Lung (tissue), 12 donors: Measurements from ENCODE around the gene ADAMTS8. TPM values are rescaled to one million over a fixed set of nuclear protein-coding genes. Genes with fewer than 3 reads are reported as not detected.
A peak's percentile ranks its signal among the peaks of the same experiment; 100 is the strongest.

ENCODE experiments used
- ATAC-seq: fragments of 200-7000 bp; cut with Tn5 transposase; one replicate; pipeline ENCODE4 v1.9.1; 2020; ENCODE audit warnings: moderate number of reproducible peaks; ENCODE audit not compliant: insufficient read depth, low FRiP score
- DNase-seq, 3 donors: peaks; one replicate each; pipeline ENCODE4 v3.0.0-alpha.2; 2013 to 2017
- H3K27ac ChIP-seq, 2 donors: one replicate each; pipeline ENCODE4 v1.5.1; 2013; ENCODE audit warnings: mild to moderate bottlenecking in 2 of 2, moderate library complexity in 2 of 2, control low read depth in 1 of 2, inconsistent platforms in 1 of 2, low read depth in 1 of 2, low read length in 1 of 2
- H3K27me3 ChIP-seq, 3 donors: one replicate each; pipeline ENCODE4 v1.5.1; 2013; ENCODE audit warnings: low read length in 2 of 3; ENCODE audit not compliant: control insufficient read depth in 3 of 3, insufficient read depth in 3 of 3
- H3K36me3 ChIP-seq, 4 donors: one replicate each; pipeline ENCODE4 v1.5.1; 2013; ENCODE audit warnings: low read length in 4 of 4, mild to moderate bottlenecking in 1 of 4, moderate library complexity in 1 of 4; ENCODE audit not compliant: control insufficient read depth in 4 of 4, insufficient read depth in 4 of 4
- H3K4me1 ChIP-seq, 5 donors: one replicate each; pipeline ENCODE4 v1.5.1; 2013; ENCODE audit warnings: low read length in 5 of 5, mild to moderate bottlenecking in 2 of 5, moderate library complexity in 1 of 5; ENCODE audit not compliant: control insufficient read depth in 5 of 5, insufficient read depth in 5 of 5
- H3K4me3 ChIP-seq: one replicate; pipeline ENCODE4 v1.5.1; 2013; ENCODE audit warnings: mild to moderate bottlenecking, control low read depth, moderate library complexity
- H3K9ac ChIP-seq, 2 donors: one replicate each; pipeline ENCODE4 v1.5.1; 2013; ENCODE audit warnings: low read length in 2 of 2, control low read depth in 1 of 2; ENCODE audit not compliant: insufficient read depth in 1 of 2
- H3K9me3 ChIP-seq, 4 donors: one replicate each; pipeline ENCODE4 v1.5.1; 2013; ENCODE audit warnings: low read length in 3 of 4, mild to moderate bottlenecking in 1 of 4, moderate library complexity in 1 of 4; ENCODE audit not compliant: control insufficient read depth in 4 of 4, insufficient read depth in 3 of 4
- CTCF ChIP-seq: IDR thresholded peaks from 2 replicates; pipeline ENCODE4 v1.5.1; 2012; ENCODE audit warnings: mild to moderate bottlenecking; ENCODE audit errors: control extremely low read depth, extremely low read depth
- WGBS, 2 donors: extraction: QIAGEN DNeasy Blood & Tissue Kit; methylation state at CpG; one replicate each; pipeline ENCODE4 v1.1.7; 2013; 5-methylcytosine and 5-hydroxymethylcytosine counted together
- polyA plus RNA-seq, 2 donors: library from polyadenylated mRNA; stranded (reverse); fragments of 200-250 nt; gene quantifications; one replicate each; pipeline ENCODE4 v1.2.1, GENCODE V29; 2013
- total RNA-seq, 2 donors: library from RNA; depleted of rRNA in 1 of 2; stranded (reverse); fragments of >200 nt in 1 of 2; gene quantifications; one replicate each; pipeline ENCODE4 v1.2.1, GENCODE V29; 2014 to 2021
- donor health status: control.
- donor health status: control.
- donor health status: Bipolar disorder and iron deficiency.
- donor health status: healthy.
- donor health status: DM: yes; HTN: yes; CAD: no.

The ADAMTS8 gene
- total and polyA plus RNA-seq, 4 donors, result 11.3 to 47.7 (median 22.1) TPM

DNA sequence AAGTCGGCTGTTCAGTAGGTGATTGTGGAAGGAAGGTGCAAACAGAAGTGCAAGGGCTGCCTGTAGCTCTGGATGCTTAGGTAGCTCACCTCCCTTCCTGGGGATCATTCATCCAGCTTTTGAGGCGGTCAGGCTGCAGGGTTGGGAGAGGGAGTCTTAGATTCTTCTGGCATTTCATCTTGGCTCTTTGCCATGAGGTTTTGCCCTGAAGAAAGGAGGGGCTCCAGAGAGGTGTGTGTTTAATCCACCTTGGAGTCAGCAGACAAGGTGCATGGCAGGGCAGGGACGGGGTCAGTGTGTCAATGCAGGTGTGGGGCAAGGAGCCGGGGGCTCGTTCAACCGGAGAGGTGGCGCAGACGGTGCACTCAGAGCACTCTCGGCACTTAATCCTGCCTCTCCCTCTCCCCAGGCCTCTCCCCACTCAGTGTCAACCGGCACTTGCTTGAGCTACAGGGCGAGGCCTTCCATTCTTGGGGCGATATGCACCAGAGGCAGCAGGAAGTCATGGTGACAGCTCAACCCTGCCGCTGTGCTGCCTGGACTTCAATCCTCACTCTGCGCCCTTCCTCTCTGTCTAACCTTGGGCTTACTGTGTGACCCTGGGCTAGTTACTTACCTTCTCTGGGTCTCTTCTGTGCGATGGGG is 27.2 kb upstream of the ADAMTS8 start:
- no peaks in the 10 kb centered on the region for H3K27me3 ChIP-seq
- H3K36me3 ChIP-seq, result peaks cover 0 to 41% (median 10%) of the 10 kb centered on the region in 4 donors
- 66 to 79% methylated on average over 15 of the region's 15 CpGs for WGBS, 2 donors
- H3K9me3 ChIP-seq, result no peaks in the 10 kb centered on the region
- no peak for ATAC-seq
- TF ChIP-seq CTCF, result no peak
- peak overlapping the region in 1 of 2 donors; percentile 17 for H3K27ac ChIP-seq
- peak overlapping the region in 1 of 2 donors; percentile 11 for H3K9ac ChIP-seq
- H3K4me1 ChIP-seq, result peaks cover 0 to 69% (median 21%) of the 10 kb centered on the region in 5 donors
- H3K4me3 ChIP-seq, result no peak overlapping the region
- peak in 1 of 3 donors; percentile 29 for DNase-seq

GRCh38 chr11:130454491-130455252 is 26.3 kb upstream of the ADAMTS8 start:
- no peak for ATAC-seq
- H3K4me3 ChIP-seq, result no peak overlapping the region
- H3K4me1 ChIP-seq, result peaks cover 0 to 69% (median 21%) of the 10 kb centered on the region in 5 donors
- H3K9ac ChIP-seq, result no peak overlapping the region
- peak in 2 of 3 donors; percentile 76 to 78 for DNase-seq
- no peaks in the 10 kb centered on the region for H3K9me3 ChIP-seq
- no peaks in the 10 kb centered on the region for H3K27me3 ChIP-seq
- 65 to 73% methylated on average over 12 of the region's 12 CpGs for WGBS, 2 donors
- H3K27ac ChIP-seq, result peak overlapping the region in 1 of 2 donors; percentile 54
- peaks cover 0 to 44% (median 8%) of the 10 kb centered on the region in 4 donors for H3K36me3 ChIP-seq
- no peak for TF ChIP-seq CTCF

GRCh38 chr11:130452940-130453339 is 24.5 kb upstream of the ADAMTS8 start:
- no peak overlapping the region for H3K4me3 ChIP-seq

More at GRCh38 chr11:130452940-130453339, 24.5 kb upstream of the ADAMTS8 start:
- peaks cover 8 to 67% (median 21%) of the 10 kb centered on the region in 5 donors for H3K4me1 ChIP-seq
- peak overlapping the region in 1 of 2 donors; percentile 62 for H3K27ac ChIP-seq
- H3K36me3 ChIP-seq, result peaks cover 0 to 43% (median 6%) of the 10 kb centered on the region in 4 donors
- H3K9me3 ChIP-seq, result no peaks in the 10 kb centered on the region
- TF ChIP-seq CTCF, result no peak
- H3K9ac ChIP-seq, result no peak overlapping the region
- peak in 2 of 3 donors; percentile 26 to 57 for DNase-seq
- ATAC-seq, result no peak
- WGBS, 2 donors, result 47 to 52% methylated on average over 6 of the region's 6 CpGs
- no peaks in the 10 kb centered on the region for H3K27me3 ChIP-seq
